ENCODE data around the gene PI16.

Gene PI16

DNA sequence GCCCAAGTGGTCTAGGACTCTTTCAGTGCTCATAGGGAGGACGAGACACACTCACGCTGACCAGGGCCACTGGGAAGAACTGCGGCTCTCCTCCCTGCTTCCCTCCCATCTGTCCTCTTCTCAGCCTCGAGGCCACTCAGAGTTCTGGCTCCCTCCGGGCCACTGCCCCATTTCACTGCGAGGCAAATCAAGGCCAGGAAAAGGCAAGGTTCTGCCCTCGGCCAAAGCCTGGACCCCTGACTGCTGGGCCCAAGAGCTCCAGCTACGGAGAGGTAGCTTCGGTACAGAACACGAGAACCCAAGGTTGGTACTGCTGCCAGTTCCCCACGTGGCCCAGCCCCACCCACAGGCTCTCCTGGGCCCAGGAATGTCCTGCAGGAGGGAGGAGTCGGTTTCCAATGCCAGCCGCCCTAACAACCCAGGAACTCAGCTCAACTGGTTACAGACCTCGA is 14.7 kb downstream of the PI16 start:
- TF ChIP-seq, protein P1, sequence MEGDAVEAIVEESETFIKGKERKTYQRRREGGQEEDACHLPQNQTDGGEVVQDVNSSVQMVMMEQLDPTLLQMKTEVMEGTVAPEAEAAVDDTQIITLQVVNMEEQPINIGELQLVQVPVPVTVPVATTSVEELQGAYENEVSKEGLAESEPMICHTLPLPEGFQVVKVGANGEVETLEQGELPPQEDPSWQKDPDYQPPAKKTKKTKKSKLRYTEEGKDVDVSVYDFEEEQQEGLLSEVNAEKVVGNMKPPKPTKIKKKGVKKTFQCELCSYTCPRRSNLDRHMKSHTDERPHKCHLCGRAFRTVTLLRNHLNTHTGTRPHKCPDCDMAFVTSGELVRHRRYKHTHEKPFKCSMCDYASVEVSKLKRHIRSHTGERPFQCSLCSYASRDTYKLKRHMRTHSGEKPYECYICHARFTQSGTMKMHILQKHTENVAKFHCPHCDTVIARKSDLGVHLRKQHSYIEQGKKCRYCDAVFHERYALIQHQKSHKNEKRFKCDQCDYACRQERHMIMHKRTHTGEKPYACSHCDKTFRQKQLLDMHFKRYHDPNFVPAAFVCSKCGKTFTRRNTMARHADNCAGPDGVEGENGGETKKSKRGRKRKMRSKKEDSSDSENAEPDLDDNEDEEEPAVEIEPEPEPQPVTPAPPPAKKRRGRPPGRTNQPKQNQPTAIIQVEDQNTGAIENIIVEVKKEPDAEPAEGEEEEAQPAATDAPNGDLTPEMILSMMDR (IDR thresholded peaks at IDR 0.05): no peak

DNA sequence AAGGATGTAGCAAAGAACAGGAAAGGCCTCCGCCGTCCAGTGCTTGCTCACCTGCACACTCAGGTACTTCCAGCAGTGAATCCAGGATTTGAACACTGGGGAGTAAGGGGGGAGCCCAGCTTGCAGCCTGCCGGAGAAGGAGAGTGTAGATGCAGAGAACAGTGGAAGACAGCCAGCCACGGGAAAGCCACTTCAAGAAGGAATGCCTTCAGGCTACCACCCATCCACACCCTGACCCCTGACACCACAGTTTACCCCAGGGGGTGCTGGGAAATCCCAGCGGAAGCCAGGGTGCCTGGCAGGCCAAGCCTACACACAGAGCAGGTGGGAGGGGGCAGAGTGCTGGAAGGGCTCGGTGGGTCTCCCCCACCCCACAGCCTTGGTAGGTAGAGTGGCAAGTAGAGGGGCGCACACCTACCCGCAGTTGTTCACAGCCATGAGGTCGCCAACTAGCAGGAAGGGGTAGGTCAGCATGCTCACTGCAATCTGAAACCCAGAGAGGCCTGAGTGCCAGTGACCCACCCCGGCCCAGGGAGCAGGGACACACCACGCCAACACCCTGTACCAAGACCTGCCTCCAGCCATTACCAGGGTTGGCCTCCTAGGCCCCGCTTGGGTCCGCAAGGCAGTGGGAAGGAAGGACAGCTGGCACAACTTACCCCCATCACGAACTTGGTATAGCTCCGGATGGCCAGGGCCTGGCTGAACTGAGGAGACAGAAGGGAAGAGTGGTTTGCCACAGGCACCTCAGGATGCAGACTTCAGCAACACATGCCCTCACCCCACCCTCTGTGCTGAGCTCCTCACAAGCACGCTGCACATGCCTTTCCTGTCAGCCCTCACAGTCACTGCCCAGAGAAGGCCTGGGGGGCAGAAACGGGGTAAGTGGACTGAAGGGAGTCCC is 15.7 kb downstream of the PI16 start:
- TF ChIP-seq, protein P1 (IDR thresholded peaks at IDR 0.05): no peak

DNA sequence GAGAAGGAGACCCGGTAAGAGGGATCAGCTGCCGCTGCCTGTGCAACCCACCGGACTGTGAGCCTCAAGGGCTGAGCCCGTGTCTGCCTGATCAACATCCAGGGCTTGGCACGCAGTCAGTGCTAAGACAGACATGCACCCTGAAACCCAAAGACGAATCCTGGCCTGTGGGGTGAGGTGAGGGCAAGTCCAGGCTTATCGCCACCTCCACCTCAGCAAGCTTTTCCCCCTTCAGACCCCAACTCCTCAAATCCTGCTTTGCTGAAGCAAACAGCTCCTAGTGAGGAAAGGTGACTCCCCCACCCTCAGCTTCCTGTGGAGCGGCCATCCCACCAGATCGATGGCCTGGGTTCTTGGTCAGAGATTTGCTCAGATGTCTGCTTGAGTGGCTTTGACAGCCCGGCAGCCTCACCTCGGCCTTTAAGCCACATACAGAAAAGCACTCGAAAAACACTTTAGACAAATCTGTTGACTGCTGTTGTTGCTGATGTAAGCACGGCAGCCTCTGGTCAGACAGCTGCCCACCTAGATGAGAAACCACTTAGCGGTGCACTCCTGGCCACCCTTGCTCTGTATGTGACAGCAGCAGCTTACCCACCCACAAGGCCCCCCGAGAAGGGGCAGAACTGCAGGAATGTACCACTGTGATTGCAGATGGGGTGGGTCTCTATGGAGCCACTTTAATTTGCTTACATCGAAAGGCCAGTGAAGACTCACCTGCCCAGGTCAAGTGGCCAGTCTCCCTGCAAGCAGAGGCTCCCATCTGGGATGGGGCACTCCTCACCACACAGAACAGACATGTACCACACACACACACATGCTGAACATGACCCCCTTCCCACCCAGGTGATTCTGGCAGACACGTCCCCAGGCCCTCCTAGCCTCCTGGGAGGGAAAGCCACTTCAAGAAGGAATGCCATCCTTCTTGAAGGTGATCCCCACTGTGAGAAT is 16.6 kb downstream of the PI16 start:
- TF ChIP-seq, protein P1 (IDR thresholded peaks at IDR 0.05): no peak

DNA sequence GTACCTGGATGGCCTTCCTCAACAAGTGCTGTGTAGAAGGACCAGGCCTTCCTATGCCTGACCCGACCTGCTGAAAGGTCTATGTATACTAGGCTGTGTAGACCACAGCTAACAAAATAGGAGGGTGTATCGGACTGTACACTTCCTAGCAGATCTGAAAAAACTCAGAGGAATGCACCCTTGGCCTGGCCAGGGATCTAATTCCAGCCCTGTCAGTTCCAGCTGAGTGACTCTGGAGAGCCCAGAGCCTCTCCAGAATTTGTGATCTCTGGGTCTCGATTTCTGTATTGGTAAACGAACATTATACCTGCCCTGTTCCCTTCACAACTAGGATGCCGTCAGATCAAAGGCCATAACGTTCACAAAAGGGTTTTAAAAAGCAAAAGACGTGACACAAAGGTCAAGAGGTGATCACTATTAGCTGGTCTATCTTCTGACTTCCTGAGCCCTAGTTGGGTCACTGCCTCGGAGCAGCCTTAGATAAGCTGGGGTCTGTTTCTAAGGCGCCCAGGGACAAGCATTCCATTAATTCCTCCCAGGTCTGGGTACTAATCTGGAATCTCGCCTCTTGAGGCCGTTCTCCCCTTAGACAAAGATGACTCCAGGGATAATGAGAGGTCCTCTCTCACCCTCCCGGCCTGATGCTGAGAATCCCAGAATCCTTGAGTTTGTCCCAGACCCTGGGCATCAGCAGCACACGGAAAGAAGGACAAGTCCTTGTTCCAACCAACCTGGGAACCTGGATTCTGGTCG is 17.6 kb downstream of the PI16 start:
- TF ChIP-seq, protein P1 (IDR thresholded peaks at IDR 0.05): no peak

DNA sequence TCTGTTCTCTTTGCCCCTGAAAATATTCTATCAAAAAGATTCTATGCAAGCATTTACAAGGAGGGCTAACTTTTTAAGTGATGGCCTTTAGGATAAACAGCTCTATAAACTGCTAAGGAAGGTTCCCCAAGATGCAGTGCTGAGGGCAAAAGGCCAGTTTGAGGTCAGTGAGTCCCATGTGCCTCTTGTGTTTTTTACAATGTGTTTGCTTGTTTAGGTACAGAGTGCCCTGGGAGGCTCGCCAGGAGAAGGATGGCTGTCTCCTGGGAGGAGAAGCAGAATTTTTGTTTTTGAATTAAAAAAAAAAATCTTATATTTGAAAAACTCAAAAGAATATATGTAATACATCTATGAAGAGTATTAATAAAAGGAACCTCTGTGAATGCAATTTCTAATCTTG is 18.7 kb downstream of the PI16 start:
- TF ChIP-seq, protein P1 (IDR thresholded peaks at IDR 0.05): no peak

DNA sequence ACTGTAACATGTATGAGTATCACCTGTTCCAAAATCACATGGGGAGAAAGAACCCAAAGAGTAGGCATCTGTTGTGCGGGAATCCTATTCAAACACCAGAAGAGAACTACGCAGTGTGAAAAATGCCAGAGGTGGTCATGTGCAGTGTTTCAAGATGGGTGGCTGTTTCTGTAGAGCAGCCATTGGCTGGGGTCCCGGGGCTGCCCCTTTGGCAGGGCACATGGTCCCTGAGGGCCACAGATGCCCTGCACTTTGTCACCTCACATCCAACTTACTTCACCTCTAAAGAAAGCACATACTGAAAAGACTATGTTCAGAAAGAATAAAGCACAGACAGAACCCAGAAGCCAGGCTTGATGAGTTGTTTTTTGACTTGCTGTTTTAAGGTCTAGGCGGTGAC is 19.1 kb downstream of the PI16 start:
- TF ChIP-seq, protein P1 (IDR thresholded peaks at IDR 0.05): no peak

Data from LNCAP (cell line).